ENCODE data around the gene XRN1.
"Not testable (repeated sequence)": the region's sequence is repeated elsewhere in the genome, so short reads cannot be mapped to it uniquely, and the experiment has no call there.

XRN1 gene

GRCh38 chr3:142450189-142450588 is 2.4 kb upstream of the XRN1 start:
- Histone ChIP-seq H3K36me3 (replicated peaks) (0 out of 2 replicates have a peak, but pooled peaks cover 8% of the 10 kb centered on the region), H3K4me1 (peaks cover 10% of the 10 kb centered on the region; the same call in 1 of the 2 replicates), H3K4me3 (no peak overlapping the region), H3K27me3 (ENCODE audit: low read depth) (no peaks in the 10 kb centered on the region), H3K9me3 (no peaks in the 10 kb centered on the region)
- DNase-seq (ENCODE audit: low spot score in 2 of 2) = no peak
- in situ Hi-C loops (cut with MboI; ENCODE audit: low sequenced_read_pairs) = no loop called here

GRCh38 chr3:142447301-142447851 is 461 bp downstream of the XRN1 start:
- Histone ChIP-seq H3K9me3 (no peaks in the 10 kb centered on the region), H3K4me1 (peaks cover 10% of the 10 kb centered on the region; the same call in 1 of the 2 replicates), H3K4me3 (peak overlapping the region; percentile 90), H3K36me3 (replicated peaks) (0 out of 2 replicates have a peak, but pooled peaks cover 3% of the 10 kb centered on the region), H3K27me3 (ENCODE audit: low read depth) (no peaks in the 10 kb centered on the region)
- in situ Hi-C loops (cut with MboI; ENCODE audit: low sequenced_read_pairs) = no loop called here
- DNase-seq (ENCODE audit: low spot score in 2 of 2) = peak; percentile 48 to 62

GRCh38 chr3:142445816-142446254 is 2.0 kb downstream of the XRN1 start:
- Histone ChIP-seq H3K4me1 (peaks cover 10% of the 10 kb centered on the region; the same call in 1 of the 2 replicates), H3K9me3 (no peaks in the 10 kb centered on the region), H3K36me3 (replicated peaks) (0 out of 2 replicates have a peak, but pooled peaks cover 3% of the 10 kb centered on the region), H3K4me3 (peak overlapping the region; percentile 90), H3K27me3 (ENCODE audit: low read depth) (no peaks in the 10 kb centered on the region)
- no peak for DNase-seq (ENCODE audit: low spot score in 2 of 2)
- in situ Hi-C loops (cut with MboI; ENCODE audit: low sequenced_read_pairs) = no loop called here

- H3K36me3 ChIP-seq (replicated peaks) = 0 out of 2 replicates have a peak, but pooled peaks cover 3% of the 10 kb centered on the region
- no peaks in the 10 kb centered on the region for H3K9me3 ChIP-seq
- in situ Hi-C loops (cut with MboI; ENCODE audit: low sequenced_read_pairs) = no loop called here
- no peaks in the 10 kb centered on the region for H3K27me3 ChIP-seq (ENCODE audit: low read depth)
- no peak overlapping the region for H3K4me3 ChIP-seq
- no peak for DNase-seq (ENCODE audit: low spot score in 2 of 2)
- H3K4me1 ChIP-seq = peaks cover 10% of the 10 kb centered on the region; the same call in 1 of the 2 replicates
Measured at GRCh38 chr3:142444343-142444742, 3.5 kb downstream of the XRN1 start.

GRCh38 chr3:142443060-142443459 is 4.8 kb downstream of the XRN1 start:
- H3K4me3 ChIP-seq; H3K36me3 ChIP-seq (replicated peaks); in situ Hi-C loops (cut with MboI; ENCODE audit: low sequenced_read_pairs): not testable (repeated sequence)

GRCh38 chr3:142439499-142440220 is 8.2 kb downstream of the XRN1 start:
- DNase-seq (ENCODE audit: low spot score in 2 of 2); H3K4me3 ChIP-seq; H3K4me1 ChIP-seq; in situ Hi-C loops (cut with MboI; ENCODE audit: low sequenced_read_pairs); H3K9me3 ChIP-seq; H3K27me3 ChIP-seq (ENCODE audit: low read depth); H3K36me3 ChIP-seq (replicated peaks): not testable (repeated sequence)

More at GRCh38 chr3:142443060-142443459, 4.8 kb downstream of the XRN1 start:
- H3K9me3 ChIP-seq; DNase-seq (ENCODE audit: low spot score in 2 of 2); H3K4me1 ChIP-seq; H3K27me3 ChIP-seq (ENCODE audit: low read depth): not testable (repeated sequence)

GRCh38 chr3:142438096-142438495 is 9.7 kb downstream of the XRN1 start:
- H3K36me3 ChIP-seq (replicated peaks); H3K9me3 ChIP-seq; H3K4me3 ChIP-seq; DNase-seq (ENCODE audit: low spot score in 2 of 2); H3K4me1 ChIP-seq; H3K27me3 ChIP-seq (ENCODE audit: low read depth); in situ Hi-C loops (cut with MboI; ENCODE audit: low sequenced_read_pairs): not testable (repeated sequence)

- DNase-seq (ENCODE audit: low spot score in 2 of 2) = no peak
- no peaks in the 10 kb centered on the region for H3K36me3 ChIP-seq (replicated peaks)
- H3K4me3 ChIP-seq = no peak overlapping the region
- in situ Hi-C loops (cut with MboI; ENCODE audit: low sequenced_read_pairs) = no loop called here
- no peaks in the 10 kb centered on the region for H3K27me3 ChIP-seq (ENCODE audit: low read depth)
- no peaks in the 10 kb centered on the region for H3K9me3 ChIP-seq
- H3K4me1 ChIP-seq = peaks cover 2% of the 10 kb centered on the region; the same call in 1 of the 2 replicates
Measured at GRCh38 chr3:142436951-142437585, 10.8 kb downstream of the XRN1 start.

GRCh38 chr3:142434503-142434902 is 13.3 kb downstream of the XRN1 start:
- Histone ChIP-seq H3K4me3 (no peak overlapping the region), H3K36me3 (replicated peaks) (peaks cover 6% of the 10 kb centered on the region; the same call in 1 of the 2 replicates), H3K9me3 (no peaks in the 10 kb centered on the region), H3K27me3 (ENCODE audit: low read depth) (no peaks in the 10 kb centered on the region), H3K4me1 (peaks cover 2% of the 10 kb centered on the region; the same call in 1 of the 2 replicates)
- in situ Hi-C loops (cut with MboI; ENCODE audit: low sequenced_read_pairs) = no loop called here
- no peak for DNase-seq (ENCODE audit: low spot score in 2 of 2)

- no peak for DNase-seq (ENCODE audit: low spot score in 2 of 2)
- peaks cover 2% of the 10 kb centered on the region; the same call in 1 of the 2 replicates for H3K4me1 ChIP-seq
- H3K27me3 ChIP-seq (ENCODE audit: low read depth) = no peaks in the 10 kb centered on the region
- in situ Hi-C loops (cut with MboI; ENCODE audit: low sequenced_read_pairs) = no loop called here
- H3K9me3 ChIP-seq = no peaks in the 10 kb centered on the region
- no peak overlapping the region for H3K4me3 ChIP-seq
- H3K36me3 ChIP-seq (replicated peaks) = peaks cover 8% of the 10 kb centered on the region; the same call in 1 of the 2 replicates
Measured at GRCh38 chr3:142433110-142433509, 14.7 kb downstream of the XRN1 start.

GRCh38 chr3:142429582-142429981 is 18.3 kb downstream of the XRN1 start:
- DNase-seq (ENCODE audit: low spot score in 2 of 2) = no peak
- Histone ChIP-seq H3K9me3 (no peaks in the 10 kb centered on the region), H3K4me3 (no peak overlapping the region), H3K4me1 (peaks cover under 1% of the 10 kb centered on the region; the same call in 1 of the 2 replicates), H3K27me3 (ENCODE audit: low read depth) (no peaks in the 10 kb centered on the region), H3K36me3 (replicated peaks) (peaks cover 8% of the 10 kb centered on the region)
- in situ Hi-C loops (cut with MboI; ENCODE audit: low sequenced_read_pairs) = no loop called here

GRCh38 chr3:142424754-142425153 is 23.1 kb downstream of the XRN1 start:
- Histone ChIP-seq H3K27me3 (ENCODE audit: low read depth) (no peaks in the 10 kb centered on the region), H3K4me1 (no peaks in the 10 kb centered on the region), H3K4me3 (no peak overlapping the region), H3K9me3 (no peaks in the 10 kb centered on the region), H3K36me3 (replicated peaks) (peaks cover 5% of the 10 kb centered on the region)
- in situ Hi-C loops (cut with MboI; ENCODE audit: low sequenced_read_pairs) = no loop called here
- DNase-seq (ENCODE audit: low spot score in 2 of 2) = no peak

GRCh38 chr3:142418926-142419592 is 28.8 kb downstream of the XRN1 start:
- peaks cover under 1% of the 10 kb centered on the region for H3K36me3 ChIP-seq (replicated peaks)
- in situ Hi-C loops (cut with MboI; ENCODE audit: low sequenced_read_pairs) = no loop called here

More at GRCh38 chr3:142418926-142419592, 28.8 kb downstream of the XRN1 start:
- Histone ChIP-seq H3K27me3 (ENCODE audit: low read depth) (no peaks in the 10 kb centered on the region), H3K9me3 (no peaks in the 10 kb centered on the region), H3K4me1 (no peaks in the 10 kb centered on the region), H3K4me3 (no peak overlapping the region)
- DNase-seq (ENCODE audit: low spot score in 2 of 2) = no peak

Measured in HAP-1 (cell line).